ENCODE results near the gene ADRA1B.

- TF ChIP-seq CTCF (IDR thresholded peaks at IDR 0.05) = no peak
- TF ChIP-seq POLR2A (IDR thresholded peaks at IDR 0.05) = no peak
Measured at GRCh38 chr5:160020266-160020770, 104.0 kb downstream of the ADRA1B start.
